Measurements from ENCODE around the gene CST8.

The CST8 gene

GRCh38 chr20:23484081-23484480 lies 6.8 kb upstream of the CST8 start:
- Histone ChIP-seq H3K36me3 (ENCODE audit: insufficient read depth) (no peaks in the 10 kb centered on the region), H4K20me1 (ENCODE audit: insufficient read depth) (no peaks in the 10 kb centered on the region), H3K4me1 (ENCODE audit: low read depth, poor library complexity, severe bottlenecking) (no peaks in the 10 kb centered on the region), H2AFZ (ENCODE audit: low read depth) (no peak overlapping the region), H3K27me3 (ENCODE audit: insufficient read depth, low read depth) (no peaks in the 10 kb centered on the region), H3K27ac (no peak overlapping the region), H3K4me3 (IDR thresholded peaks at IDR 0.05; ENCODE audit: insufficient read depth, low read depth, low read length) (no peak overlapping the region), H3K9ac (no peak overlapping the region), H3K4me2 (no peak overlapping the region), H3K79me2 (ENCODE audit: insufficient read depth, low read depth) (no peaks in the 10 kb centered on the region)
- no peak for TF ChIP-seq CTCF (conservative IDR thresholded peaks at IDR 0.05; ENCODE audit: low read depth, low read length)

- H3K79me2 ChIP-seq (ENCODE audit: insufficient read depth, low read depth): no peaks in the 10 kb centered on the region
- H3K4me2 ChIP-seq: no peak overlapping the region
- H4K20me1 ChIP-seq (ENCODE audit: insufficient read depth): no peaks in the 10 kb centered on the region
- TF ChIP-seq CTCF (conservative IDR thresholded peaks at IDR 0.05; ENCODE audit: low read depth, low read length): no peak
- H3K36me3 ChIP-seq (ENCODE audit: insufficient read depth): no peaks in the 10 kb centered on the region
- H3K9ac ChIP-seq: no peak overlapping the region
- H3K27ac ChIP-seq: no peak overlapping the region
- H3K4me3 ChIP-seq (IDR thresholded peaks at IDR 0.05; ENCODE audit: insufficient read depth, low read depth, low read length): no peak overlapping the region
- no peaks in the 10 kb centered on the region for H3K4me1 ChIP-seq (ENCODE audit: low read depth, poor library complexity, severe bottlenecking)
- no peak overlapping the region for H2AFZ ChIP-seq (ENCODE audit: low read depth)
- no peaks in the 10 kb centered on the region for H3K27me3 ChIP-seq (ENCODE audit: insufficient read depth, low read depth)
Observed at GRCh38 chr20:23488470-23488869, 2.4 kb upstream of the CST8 start.

- Histone ChIP-seq H3K27me3 (ENCODE audit: insufficient read depth, low read depth) (no peaks in the 10 kb centered on the region), H2AFZ (ENCODE audit: low read depth) (no peak overlapping the region), H3K9ac (no peak overlapping the region), H3K36me3 (ENCODE audit: insufficient read depth) (no peaks in the 10 kb centered on the region), H3K4me3 (IDR thresholded peaks at IDR 0.05; ENCODE audit: insufficient read depth, low read depth, low read length) (no peak overlapping the region), H3K27ac (no peak overlapping the region), H3K79me2 (ENCODE audit: insufficient read depth, low read depth) (no peaks in the 10 kb centered on the region), H3K4me1 (ENCODE audit: low read depth, poor library complexity, severe bottlenecking) (no peaks in the 10 kb centered on the region), H3K4me2 (no peak overlapping the region), H4K20me1 (ENCODE audit: insufficient read depth) (no peaks in the 10 kb centered on the region)
- no peak for TF ChIP-seq CTCF (conservative IDR thresholded peaks at IDR 0.05; ENCODE audit: low read depth, low read length)
Observed at GRCh38 chr20:23488996-23489395, 1.9 kb upstream of the CST8 start.

- H4K20me1 ChIP-seq (ENCODE audit: insufficient read depth): no peaks in the 10 kb centered on the region
- H3K79me2 ChIP-seq (ENCODE audit: insufficient read depth, low read depth): no peaks in the 10 kb centered on the region
- H3K27ac ChIP-seq: no peak overlapping the region
- no peak overlapping the region for H2AFZ ChIP-seq (ENCODE audit: low read depth)
- H3K27me3 ChIP-seq (ENCODE audit: insufficient read depth, low read depth): no peaks in the 10 kb centered on the region
- H3K4me3 ChIP-seq (IDR thresholded peaks at IDR 0.05; ENCODE audit: insufficient read depth, low read depth, low read length): no peak overlapping the region
- no peaks in the 10 kb centered on the region for H3K36me3 ChIP-seq (ENCODE audit: insufficient read depth)
- no peak for TF ChIP-seq CTCF (conservative IDR thresholded peaks at IDR 0.05; ENCODE audit: low read depth, low read length)
- no peak overlapping the region for H3K9ac ChIP-seq
- no peak overlapping the region for H3K4me2 ChIP-seq
- no peaks in the 10 kb centered on the region for H3K4me1 ChIP-seq (ENCODE audit: low read depth, poor library complexity, severe bottlenecking)
Observed at GRCh38 chr20:23492292-23492691, 1.4 kb downstream of the CST8 start.

All from KMS-11 (cell line).